HEK293 (cell line): ENCODE data around the gene PPP1R14C.

Experiments used
- AEBP2 ChIP-seq: fragments of 450-650 bp; formaldehyde crosslinking; IDR thresholded peaks from 2 replicates; pipeline ENCODE4 v1.5.1; 2016; ENCODE audit warnings: missing biosample characterization, missing genetic modification characterization, borderline replicate concordance
- CTCF ChIP-seq: fragments of 450-650 bp; formaldehyde crosslinking; IDR thresholded peaks from 2 replicates; pipeline ENCODE4 v1.5.1; 2016; ENCODE audit warnings: missing biosample characterization, missing genetic modification characterization
- KLF7 ChIP-seq: fragments of 450-650 bp; formaldehyde crosslinking; IDR thresholded peaks from 2 replicates; pipeline ENCODE4 v1.5.1; 2016; ENCODE audit warnings: missing biosample characterization, missing genetic modification characterization, borderline replicate concordance
- SALL2 ChIP-seq: fragments of 450-650 bp; formaldehyde crosslinking; IDR thresholded peaks from 2 replicates; pipeline ENCODE4 v1.5.0; 2017; ENCODE audit warnings: missing biosample characterization, mild to moderate bottlenecking, missing genetic modification characterization, borderline replicate concordance
- ZBTB1 ChIP-seq: fragments of 450-650 bp; formaldehyde crosslinking; IDR thresholded peaks from 2 replicates; pipeline ENCODE4 v1.5.1; 2016; ENCODE audit warnings: missing biosample characterization, missing genetic modification characterization
- ZEB2 ChIP-seq: fragments of 450-650 bp; formaldehyde crosslinking; IDR thresholded peaks from 2 replicates; pipeline ENCODE4 v1.5.1; 2016; ENCODE audit warnings: missing biosample characterization, missing genetic modification characterization
- ZFHX2 ChIP-seq: fragments of 450-650 bp; formaldehyde crosslinking; conservative IDR thresholded peaks from 2 replicates; pipeline ENCODE4 v1.5.1; 2016; ENCODE audit warnings: missing biosample characterization, missing genetic modification characterization
- ZFP41 ChIP-seq: fragments of 450-650 bp; formaldehyde crosslinking; IDR thresholded peaks from 2 replicates; pipeline ENCODE4 v1.5.1; 2016; ENCODE audit warnings: missing biosample characterization, missing genetic modification characterization, borderline replicate concordance
- ZFP69B ChIP-seq: fragments of 450-650 bp; formaldehyde crosslinking; IDR thresholded peaks from 2 replicates; pipeline ENCODE4 v1.5.1; 2016; ENCODE audit warnings: missing biosample characterization, missing genetic modification characterization
- ZNF133 ChIP-seq: fragments of 450-650 bp; formaldehyde crosslinking; IDR thresholded peaks from 2 replicates; pipeline ENCODE4 v1.5.1; 2016; ENCODE audit warnings: missing biosample characterization, missing genetic modification characterization
- ZNF140 ChIP-seq: fragments of 450-650 bp; formaldehyde crosslinking; IDR thresholded peaks from 2 replicates; pipeline ENCODE4 v1.5.1; 2016; ENCODE audit warnings: missing biosample characterization, missing genetic modification characterization
- ZNF184 ChIP-seq: fragments of 450-650 bp; IDR thresholded peaks from 2 replicates; pipeline ENCODE4 v1.5.1; 2018; ENCODE audit warnings: missing biosample characterization, mild to moderate bottlenecking, missing genetic modification characterization
- ZNF202 ChIP-seq: fragments of 450-650 bp; formaldehyde crosslinking; IDR thresholded peaks from 2 replicates; pipeline ENCODE4 v1.5.1; 2016; ENCODE audit warnings: missing biosample characterization, missing genetic modification characterization, borderline replicate concordance
- ZNF221 ChIP-seq: fragments of 450-650 bp; formaldehyde crosslinking; IDR thresholded peaks from 2 replicates; pipeline ENCODE4 v1.5.1; 2017; ENCODE audit warnings: missing biosample characterization, missing genetic modification characterization, borderline replicate concordance
- ZNF274 ChIP-seq, 2 experiments: fragments of 200-500 bp in 1 of 2; fragments of 450-650 bp in 1 of 2; sonication (Bioruptor generic) in 1 of 2; formaldehyde crosslinking in 1 of 2; IDR thresholded peaks; 2 replicates each; pipeline versions ENCODE4 v1.5.1 to v1.6.1; 2014 to 2016; ENCODE audit warnings: borderline replicate concordance in 1 of 2, inconsistent platforms in 1 of 2, low read length in 1 of 2, missing biosample characterization in 1 of 2, missing genetic modification characterization in 1 of 2
- ZNF335 ChIP-seq: fragments of 450-650 bp; formaldehyde crosslinking; conservative IDR thresholded peaks from 2 replicates; pipeline ENCODE4 v1.5.1; 2016; ENCODE audit warnings: missing biosample characterization, missing genetic modification characterization
- ZNF366 ChIP-seq: fragments of 450-650 bp; formaldehyde crosslinking; conservative IDR thresholded peaks from 2 replicates; pipeline ENCODE4 v1.5.1; 2016; ENCODE audit warnings: missing biosample characterization, missing genetic modification characterization
- ZNF37A ChIP-seq: fragments of 450-650 bp; IDR thresholded peaks from 2 replicates; pipeline ENCODE4 v1.5.1; 2018; ENCODE audit warnings: missing biosample characterization, missing genetic modification characterization
- ZNF391 ChIP-seq: fragments of 450-650 bp; formaldehyde crosslinking; IDR thresholded peaks from 2 replicates; pipeline ENCODE4 v1.5.1; 2016; ENCODE audit warnings: low read depth, missing biosample characterization, missing genetic modification characterization, borderline replicate concordance
- ZNF433 ChIP-seq: fragments of 450-650 bp; formaldehyde crosslinking; IDR thresholded peaks from 2 replicates; pipeline ENCODE4 v1.5.1; 2016; ENCODE audit warnings: missing biosample characterization, missing genetic modification characterization, low read depth
- ZNF510 ChIP-seq: fragments of 450-650 bp; formaldehyde crosslinking; IDR thresholded peaks from 2 replicates; pipeline ENCODE4 v1.5.1; 2018; ENCODE audit warnings: mild to moderate bottlenecking, missing genetic modification characterization, missing biosample characterization; ENCODE audit not compliant: insufficient replicate concordance
- ZNF513 ChIP-seq: fragments of 450-650 bp; IDR thresholded peaks from 2 replicates; pipeline ENCODE4 v1.5.1; 2018; ENCODE audit warnings: missing biosample characterization, missing genetic modification characterization
- TF ChIP-seq, protein P1 (sequence below): fragments of 450-650 bp; formaldehyde crosslinking; IDR thresholded peaks from 2 replicates; pipeline ENCODE4 v1.5.1; 2017; ENCODE audit warnings: missing biosample characterization, missing genetic modification characterization
- TF ChIP-seq, protein P2 (sequence below): fragments of 450-650 bp; formaldehyde crosslinking; IDR thresholded peaks from 2 replicates; pipeline ENCODE4 v1.5.0; 2017; ENCODE audit warnings: missing biosample characterization, missing genetic modification characterization, borderline replicate concordance
- TF ChIP-seq, protein P3 (sequence below): fragments of 450-650 bp; formaldehyde crosslinking; IDR thresholded peaks from 2 replicates; pipeline ENCODE4 v1.5.1; 2016; ENCODE audit warnings: missing biosample characterization, missing genetic modification characterization

The PPP1R14C gene

DNA sequence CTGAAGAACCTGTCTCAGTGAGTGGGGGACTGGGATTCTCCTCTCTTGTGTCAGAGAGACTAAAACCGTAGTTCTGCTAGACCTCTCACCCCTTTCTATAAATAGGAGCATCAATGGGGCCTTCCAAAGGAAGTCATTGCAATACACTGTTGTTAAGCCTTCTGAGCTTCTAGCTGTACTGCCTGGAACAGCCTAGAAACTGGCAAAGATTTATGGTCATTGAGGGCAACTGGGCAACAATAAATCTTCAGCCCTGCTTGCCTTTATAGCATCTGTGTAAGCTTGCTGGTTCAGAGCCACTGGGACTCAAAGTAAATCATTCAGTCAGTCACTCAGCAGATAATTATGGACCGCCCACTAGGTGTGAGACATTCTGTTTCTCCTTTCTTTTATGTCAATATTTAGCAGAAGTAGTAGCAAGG, 53.2 kb downstream of the PPP1R14C start (continued):
- TF ChIP-seq ZNF140 (tag by site-specific recombination): no peak
- TF ChIP-seq ZNF510 (tag by site-specific recombination): no peak
- TF ChIP-seq ZNF335: no peak
- TF ChIP-seq ZNF391 (tag by site-specific recombination): peak; percentile 87; the same call in 1 of the 2 replicates
- TF ChIP-seq, protein P1, sequence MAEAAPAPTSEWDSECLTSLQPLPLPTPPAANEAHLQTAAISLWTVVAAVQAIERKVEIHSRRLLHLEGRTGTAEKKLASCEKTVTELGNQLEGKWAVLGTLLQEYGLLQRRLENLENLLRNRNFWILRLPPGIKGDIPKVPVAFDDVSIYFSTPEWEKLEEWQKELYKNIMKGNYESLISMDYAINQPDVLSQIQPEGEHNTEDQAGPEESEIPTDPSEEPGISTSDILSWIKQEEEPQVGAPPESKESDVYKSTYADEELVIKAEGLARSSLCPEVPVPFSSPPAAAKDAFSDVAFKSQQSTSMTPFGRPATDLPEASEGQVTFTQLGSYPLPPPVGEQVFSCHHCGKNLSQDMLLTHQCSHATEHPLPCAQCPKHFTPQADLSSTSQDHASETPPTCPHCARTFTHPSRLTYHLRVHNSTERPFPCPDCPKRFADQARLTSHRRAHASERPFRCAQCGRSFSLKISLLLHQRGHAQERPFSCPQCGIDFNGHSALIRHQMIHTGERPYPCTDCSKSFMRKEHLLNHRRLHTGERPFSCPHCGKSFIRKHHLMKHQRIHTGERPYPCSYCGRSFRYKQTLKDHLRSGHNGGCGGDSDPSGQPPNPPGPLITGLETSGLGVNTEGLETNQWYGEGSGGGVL (tag by site-specific recombination): no peak
- no peak for TF ChIP-seq ZFP41
- TF ChIP-seq ZFHX2 (tag by site-specific recombination): peak; percentile 81
- no peak for TF ChIP-seq ZNF433 (tag by site-specific recombination)
- no peak for TF ChIP-seq ZNF133 (tag by site-specific recombination)
- TF ChIP-seq ZFP69B (tag by site-specific recombination): peak; percentile 56; the same call in 1 of the 2 replicates
- no peak for TF ChIP-seq ZNF274 (IDR thresholded peaks at IDR 0.05; ENCODE audit: low read length)
- TF ChIP-seq ZNF274 (tag by site-specific recombination; IDR thresholded peaks at IDR 0.05; ENCODE audit: borderline replicate concordance): no peak
- no peak for TF ChIP-seq ZNF184
- no peak for TF ChIP-seq ZNF221 (tag by site-specific recombination)
- no peak for TF ChIP-seq AEBP2
- TF ChIP-seq CTCF (tag by site-specific recombination): no peak
- peak; percentile 93; the same call in 1 of the 2 replicates for TF ChIP-seq ZEB2 (tag by site-specific recombination)
- no peak for TF ChIP-seq ZNF513 (tag by site-specific recombination)
- 0 out of 2 replicates have a peak, but pooled peaks have one; percentile 12 for TF ChIP-seq ZNF366 (tag by site-specific recombination)
- TF ChIP-seq ZNF202 (tag by site-specific recombination): no peak
- no peak; the same call in 1 of the 2 replicates for TF ChIP-seq KLF7 (tag by site-specific recombination)
- TF ChIP-seq ZBTB1 (tag by site-specific recombination): peak; percentile 35; the same call in 1 of the 2 replicates
- TF ChIP-seq, protein P2, sequence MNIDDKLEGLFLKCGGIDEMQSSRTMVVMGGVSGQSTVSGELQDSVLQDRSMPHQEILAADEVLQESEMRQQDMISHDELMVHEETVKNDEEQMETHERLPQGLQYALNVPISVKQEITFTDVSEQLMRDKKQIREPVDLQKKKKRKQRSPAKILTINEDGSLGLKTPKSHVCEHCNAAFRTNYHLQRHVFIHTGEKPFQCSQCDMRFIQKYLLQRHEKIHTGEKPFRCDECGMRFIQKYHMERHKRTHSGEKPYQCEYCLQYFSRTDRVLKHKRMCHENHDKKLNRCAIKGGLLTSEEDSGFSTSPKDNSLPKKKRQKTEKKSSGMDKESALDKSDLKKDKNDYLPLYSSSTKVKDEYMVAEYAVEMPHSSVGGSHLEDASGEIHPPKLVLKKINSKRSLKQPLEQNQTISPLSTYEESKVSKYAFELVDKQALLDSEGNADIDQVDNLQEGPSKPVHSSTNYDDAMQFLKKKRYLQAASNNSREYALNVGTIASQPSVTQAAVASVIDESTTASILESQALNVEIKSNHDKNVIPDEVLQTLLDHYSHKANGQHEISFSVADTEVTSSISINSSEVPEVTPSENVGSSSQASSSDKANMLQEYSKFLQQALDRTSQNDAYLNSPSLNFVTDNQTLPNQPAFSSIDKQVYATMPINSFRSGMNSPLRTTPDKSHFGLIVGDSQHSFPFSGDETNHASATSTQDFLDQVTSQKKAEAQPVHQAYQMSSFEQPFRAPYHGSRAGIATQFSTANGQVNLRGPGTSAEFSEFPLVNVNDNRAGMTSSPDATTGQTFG (tag by site-specific recombination): no peak
- TF ChIP-seq, protein P3, sequence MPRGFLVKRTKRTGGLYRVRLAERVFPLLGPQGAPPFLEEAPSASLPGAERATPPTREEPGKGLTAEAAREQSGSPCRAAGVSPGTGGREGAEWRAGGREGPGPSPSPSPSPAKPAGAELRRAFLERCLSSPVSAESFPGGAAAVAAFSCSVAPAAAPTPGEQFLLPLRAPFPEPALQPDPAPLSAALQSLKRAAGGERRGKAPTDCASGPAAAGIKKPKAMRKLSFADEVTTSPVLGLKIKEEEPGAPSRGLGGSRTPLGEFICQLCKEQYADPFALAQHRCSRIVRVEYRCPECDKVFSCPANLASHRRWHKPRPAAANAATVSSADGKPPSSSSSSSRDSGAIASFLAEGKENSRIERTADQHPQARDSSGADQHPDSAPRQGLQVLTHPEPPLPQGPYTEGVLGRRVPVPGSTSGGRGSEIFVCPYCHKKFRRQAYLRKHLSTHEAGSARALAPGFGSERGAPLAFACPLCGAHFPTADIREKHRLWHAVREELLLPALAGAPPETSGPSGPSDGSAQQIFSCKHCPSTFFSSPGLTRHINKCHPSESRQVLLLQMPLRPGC: peak; percentile 94
- TF ChIP-seq ZNF37A (tag by site-specific recombination): no peak
- TF ChIP-seq SALL2 (tag by site-specific recombination): no peak
